Panc1 (cell line): ENCODE data around the gene ACSL5. TPM values are rescaled to one million over a fixed set of nuclear protein-coding genes. Genes with fewer than 3 reads are reported as not detected.

ENCODE experiments used
- ATAC-seq: fragments of 200-7000 bp; cut with Tn5 transposase; 2 replicates; pipeline ENCODE4 v1.9.1; 2020; ENCODE audit warnings: mild to moderate bottlenecking, moderate library complexity
- BruUV-seq: library from RNA; stranded (reverse); fragments of 400-500 nt; replicated peaks from 2 replicates; lab custom pipeline; 2021; lab: Mats Ljungman, UMichigan
- CTCF ChIA-PET: fragments of 300-600 bp; sonication (Branson Sonifier 250); formaldehyde crosslinking; loops from one replicate; lab custom pipeline; 2022; ENCODE audit warnings: antibody characterized with exemption; lab: Charles Lee
- POLR2A ChIA-PET: fragments of 300-600 bp; sonication (Branson Sonifier 250); formaldehyde crosslinking; loops from one replicate; lab custom pipeline; 2022; ENCODE audit warnings: antibody characterized with exemption; lab: Charles Lee
- DNase-seq: peaks from one replicate; pipeline ENCODE4 v3.0.0-alpha.2; 2010; ENCODE audit warnings: low read depth, low spot score
- H3K27ac ChIP-seq: 2 replicates; pipeline ENCODE4 v1.5.1; 2011; ENCODE audit warnings: mild to moderate bottlenecking, low read length, inconsistent platforms
- H3K27me3 ChIP-seq: fragments of 200-500 bp; sonication (Bioruptor generic); 2 replicates; pipeline ENCODE4 v1.6.0; 2014; ENCODE audit warnings: low read length, inconsistent platforms; ENCODE audit not compliant: control insufficient read depth, insufficient read depth
- H3K36me3 ChIP-seq: fragments of 200-500 bp; sonication (Bioruptor generic); 2 replicates; pipeline ENCODE4 v1.5.1; 2014; ENCODE audit warnings: inconsistent platforms, mild to moderate bottlenecking, low read length, moderate library complexity; ENCODE audit not compliant: control insufficient read depth, insufficient read depth
- H3K4me1 ChIP-seq: 2 replicates; pipeline ENCODE4 v1.5.1; 2011; ENCODE audit warnings: inconsistent platforms, mild to moderate bottlenecking, low read length, moderate library complexity; ENCODE audit not compliant: control insufficient read depth, insufficient read depth
- H3K4me3 ChIP-seq, 2 experiments: 2 replicates each; pipeline ENCODE4 v1.5.1; 2011 to 2012; ENCODE audit warnings: low read depth in 2 of 2, low read length in 2 of 2, mild to moderate bottlenecking in 2 of 2, inconsistent platforms in 1 of 2, moderate library complexity in 1 of 2
- H3K9me3 ChIP-seq: fragments of 200-500 bp; sonication (Bioruptor generic); 2 replicates; pipeline ENCODE4 v1.5.1; 2014; ENCODE audit warnings: low read depth, mild to moderate bottlenecking, inconsistent platforms, low read length, moderate library complexity; ENCODE audit not compliant: control insufficient read depth, insufficient read depth
- POLR2AphosphoS5 ChIP-seq: IDR thresholded peaks from 2 replicates; pipeline ENCODE4 v1.6.1; 2012; ENCODE audit warnings: mild to moderate bottlenecking, low read depth, low read length, moderate library complexity
- SIN3A ChIP-seq: IDR thresholded peaks from 2 replicates; pipeline ENCODE4 v1.6.1; 2012; ENCODE audit warnings: low read depth, mild to moderate bottlenecking, low read length, moderate library complexity, borderline replicate concordance; ENCODE audit not compliant: insufficient read depth
- TCF7L2 ChIP-seq: IDR thresholded peaks from 2 replicates; pipeline ENCODE4 v1.6.1; 2011; ENCODE audit warnings: mild to moderate bottlenecking, low read depth, low read length, inconsistent platforms
- in situ Hi-C: cut with HindIII; loops from 2 replicates; pipeline ENCODE4 v1.10.0; 2016; ENCODE audit warnings: low sequenced_read_pairs, low pct_unique_long_range_greater_than_20kb
- intact Hi-C: fragments of 100-400 bp; cut with micrococcal nuclease; formaldehyde crosslinking; loops from one replicate; pipeline ENCODE4 v1.10.0; 2022; ENCODE audit not compliant: unreplicated experiment
- total RNA-seq: library from RNA; stranded (reverse); gene quantifications from one replicate; pipeline ENCODE4 v1.2.1, GENCODE V29; 2021; ENCODE audit not compliant: unreplicated experiment
- TF ChIP-seq, protein P1 (sequence below): fragments of 450-650 bp; IDR thresholded peaks from 2 replicates; pipeline ENCODE4 v1.5.1; 2017; ENCODE audit warnings: mild to moderate bottlenecking
- TF ChIP-seq, protein P2 (sequence below), 2 experiments: IDR thresholded peaks; 2 replicates each; pipeline ENCODE4 v1.6.1; 2011 to 2012; ENCODE audit warnings: low read depth in 2 of 2, control low read depth in 1 of 2, low read length in 1 of 2, mild to moderate bottlenecking in 1 of 2, moderate library complexity in 1 of 2; ENCODE audit not compliant: insufficient read depth in 1 of 2

The ACSL5 gene
- total RNA-seq, 1 experiment from 2014 or later: 2.4 TPM

DNA sequence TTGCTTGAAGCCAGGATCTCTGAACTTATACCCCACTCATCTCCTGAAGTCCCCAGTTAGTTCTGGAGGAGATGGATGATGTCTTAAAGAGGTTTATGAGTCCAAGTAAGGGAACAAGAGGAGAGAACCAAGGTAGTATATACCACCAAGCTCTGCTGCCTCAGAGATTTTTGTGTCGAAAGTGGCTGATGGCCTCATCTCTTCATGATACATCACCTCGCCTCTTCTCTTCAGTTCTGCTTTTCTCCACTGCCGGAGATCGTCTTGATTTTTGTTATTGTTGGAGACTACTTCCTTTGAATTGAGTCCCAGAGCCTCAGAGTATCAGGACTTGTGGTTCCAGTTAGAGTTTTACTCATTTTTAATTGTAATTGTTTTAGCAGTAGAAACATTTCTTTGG lies 75.0 kb downstream of the ACSL5 start:
- POLR2A ChIA-PET: no interaction called here
- TF ChIP-seq POLR2AphosphoS5 (no peak), SIN3A (no peak), TCF7L2 (no peak)
- TF ChIP-seq, protein P1, sequence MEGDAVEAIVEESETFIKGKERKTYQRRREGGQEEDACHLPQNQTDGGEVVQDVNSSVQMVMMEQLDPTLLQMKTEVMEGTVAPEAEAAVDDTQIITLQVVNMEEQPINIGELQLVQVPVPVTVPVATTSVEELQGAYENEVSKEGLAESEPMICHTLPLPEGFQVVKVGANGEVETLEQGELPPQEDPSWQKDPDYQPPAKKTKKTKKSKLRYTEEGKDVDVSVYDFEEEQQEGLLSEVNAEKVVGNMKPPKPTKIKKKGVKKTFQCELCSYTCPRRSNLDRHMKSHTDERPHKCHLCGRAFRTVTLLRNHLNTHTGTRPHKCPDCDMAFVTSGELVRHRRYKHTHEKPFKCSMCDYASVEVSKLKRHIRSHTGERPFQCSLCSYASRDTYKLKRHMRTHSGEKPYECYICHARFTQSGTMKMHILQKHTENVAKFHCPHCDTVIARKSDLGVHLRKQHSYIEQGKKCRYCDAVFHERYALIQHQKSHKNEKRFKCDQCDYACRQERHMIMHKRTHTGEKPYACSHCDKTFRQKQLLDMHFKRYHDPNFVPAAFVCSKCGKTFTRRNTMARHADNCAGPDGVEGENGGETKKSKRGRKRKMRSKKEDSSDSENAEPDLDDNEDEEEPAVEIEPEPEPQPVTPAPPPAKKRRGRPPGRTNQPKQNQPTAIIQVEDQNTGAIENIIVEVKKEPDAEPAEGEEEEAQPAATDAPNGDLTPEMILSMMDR: no peak
- TF ChIP-seq, protein P2, sequence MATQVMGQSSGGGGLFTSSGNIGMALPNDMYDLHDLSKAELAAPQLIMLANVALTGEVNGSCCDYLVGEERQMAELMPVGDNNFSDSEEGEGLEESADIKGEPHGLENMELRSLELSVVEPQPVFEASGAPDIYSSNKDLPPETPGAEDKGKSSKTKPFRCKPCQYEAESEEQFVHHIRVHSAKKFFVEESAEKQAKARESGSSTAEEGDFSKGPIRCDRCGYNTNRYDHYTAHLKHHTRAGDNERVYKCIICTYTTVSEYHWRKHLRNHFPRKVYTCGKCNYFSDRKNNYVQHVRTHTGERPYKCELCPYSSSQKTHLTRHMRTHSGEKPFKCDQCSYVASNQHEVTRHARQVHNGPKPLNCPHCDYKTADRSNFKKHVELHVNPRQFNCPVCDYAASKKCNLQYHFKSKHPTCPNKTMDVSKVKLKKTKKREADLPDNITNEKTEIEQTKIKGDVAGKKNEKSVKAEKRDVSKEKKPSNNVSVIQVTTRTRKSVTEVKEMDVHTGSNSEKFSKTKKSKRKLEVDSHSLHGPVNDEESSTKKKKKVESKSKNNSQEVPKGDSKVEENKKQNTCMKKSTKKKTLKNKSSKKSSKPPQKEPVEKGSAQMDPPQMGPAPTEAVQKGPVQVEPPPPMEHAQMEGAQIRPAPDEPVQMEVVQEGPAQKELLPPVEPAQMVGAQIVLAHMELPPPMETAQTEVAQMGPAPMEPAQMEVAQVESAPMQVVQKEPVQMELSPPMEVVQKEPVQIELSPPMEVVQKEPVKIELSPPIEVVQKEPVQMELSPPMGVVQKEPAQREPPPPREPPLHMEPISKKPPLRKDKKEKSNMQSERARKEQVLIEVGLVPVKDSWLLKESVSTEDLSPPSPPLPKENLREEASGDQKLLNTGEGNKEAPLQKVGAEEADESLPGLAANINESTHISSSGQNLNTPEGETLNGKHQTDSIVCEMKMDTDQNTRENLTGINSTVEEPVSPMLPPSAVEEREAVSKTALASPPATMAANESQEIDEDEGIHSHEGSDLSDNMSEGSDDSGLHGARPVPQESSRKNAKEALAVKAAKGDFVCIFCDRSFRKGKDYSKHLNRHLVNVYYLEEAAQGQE (IDR thresholded peaks at IDR 0.05; ENCODE audit: insufficient read depth in 1 of 2, low read depth in 2 of 2, low read length in 1 of 2): no peak
- H3K9me3 ChIP-seq: peaks cover 8% of the 10 kb centered on the region; the same call in 1 of the 2 replicates
- H3K27ac ChIP-seq: 0 out of 2 replicates have a peak overlapping the region, but pooled peaks have one; percentile 15
- peaks cover 19% of the 10 kb centered on the region for H3K36me3 ChIP-seq
- H3K4me1 ChIP-seq: peaks cover 22% of the 10 kb centered on the region
- no peaks in the 10 kb centered on the region for H3K27me3 ChIP-seq
- intact Hi-C loops (no loop called here), in situ Hi-C loops (no loop called here)
- ATAC-seq: no peak
- CTCF ChIA-PET: no interaction called here
- no TSS peak for BruUV-seq
- H3K4me3 ChIP-seq: no peak overlapping the region
- DNase-seq: no peak

DNA sequence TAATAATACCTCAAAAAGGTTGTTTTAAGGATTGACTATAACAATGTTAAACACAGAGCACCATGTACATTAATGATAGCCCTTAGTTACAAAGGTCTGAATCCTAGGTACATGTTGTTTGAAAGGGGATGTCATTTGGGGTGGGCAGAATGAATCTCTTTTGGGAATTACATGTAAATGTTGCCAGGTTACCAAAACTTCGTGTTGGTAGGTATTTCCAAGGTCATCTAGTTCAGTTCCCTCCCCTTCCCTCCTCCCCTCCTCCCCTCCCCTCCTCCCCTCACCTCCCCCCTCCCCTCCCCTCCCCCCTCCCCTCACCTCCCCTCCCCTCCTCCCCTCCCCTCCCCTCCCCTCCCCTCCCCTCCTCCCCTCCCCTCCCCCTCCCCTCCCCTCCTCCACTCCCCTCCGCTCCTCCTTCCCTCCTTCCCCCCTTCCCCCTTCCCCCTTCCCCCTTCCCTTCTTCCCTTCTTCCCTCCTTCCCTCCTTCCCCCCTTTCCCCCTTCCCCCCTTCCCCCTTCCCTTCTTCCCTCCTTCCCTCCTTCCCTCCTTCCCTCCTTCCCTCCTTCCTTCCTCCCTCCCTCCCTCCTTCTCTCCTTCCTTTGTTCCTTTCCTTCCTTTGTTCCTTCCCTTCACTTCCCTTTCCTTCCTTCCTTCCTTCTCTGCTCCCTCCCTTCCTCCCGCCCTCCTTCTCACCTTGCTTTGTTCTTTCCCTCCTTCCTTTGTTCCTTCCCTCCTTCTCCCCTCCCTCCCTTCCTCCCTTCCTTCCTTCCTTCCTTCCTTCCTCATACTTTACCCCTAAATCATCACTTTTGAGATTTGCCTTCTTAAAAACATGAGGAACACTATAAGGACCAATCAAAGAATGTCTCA lies 81.2 kb downstream of the ACSL5 start:
- Histone ChIP-seq H3K4me3 (no peak overlapping the region), H3K27me3 (no peaks in the 10 kb centered on the region), H3K4me1 (no peaks in the 10 kb centered on the region), H3K36me3 (no peaks in the 10 kb centered on the region; the same call in 1 of the 2 replicates), H3K27ac (no peak overlapping the region), H3K9me3 (peaks cover 10% of the 10 kb centered on the region; the same call in 1 of the 2 replicates)
- TF ChIP-seq SIN3A (no peak), POLR2AphosphoS5 (no peak), TCF7L2 (no peak)
- TF ChIP-seq, protein P1: no peak
- TF ChIP-seq, protein P2 (IDR thresholded peaks at IDR 0.05; ENCODE audit: insufficient read depth in 1 of 2, low read depth in 2 of 2, low read length in 1 of 2): no peak
- no peak for DNase-seq
- no TSS peak for BruUV-seq
- POLR2A ChIA-PET: no interaction called here
- in situ Hi-C loops (no loop called here), intact Hi-C loops (no loop called here)
- CTCF ChIA-PET: interaction anchor here (1.1 kb wide), 1 partner anchor 930 kb away, joined by 4 read pairs; no protein-coding TSS in a partner anchor
- no peak for ATAC-seq
